ENCODE results near the gene CLEC2L. TPM values are rescaled to one million over a fixed set of nuclear protein-coding genes. Genes with fewer than 3 reads are reported as not detected.

The CLEC2L gene
- total and polyA plus RNA-seq, 2 experiments from 2014 or later = 0.26 to 0.27 TPM

GRCh38 chr7:139580435-139580834, 57.0 kb downstream of the CLEC2L start:
- Histone ChIP-seq H3K4me3 (no peak overlapping the region), H3K27ac (no peak overlapping the region), H3K36me3 (peaks cover 53% of the 10 kb centered on the region), H3K27me3 (no peaks in the 10 kb centered on the region), H3K4me1 (ENCODE audit: low read depth) (no peaks in the 10 kb centered on the region), H3K9me3 (ENCODE audit: low read depth) (no peaks in the 10 kb centered on the region)
- no peak for TF ChIP-seq CTCF (IDR thresholded peaks at IDR 0.05; ENCODE audit: low read depth, low read length)
- DNase-seq (ENCODE audit: low read depth in 1 of 2, low spot score in 1 of 2) = no peak

GRCh38 chr7:139582130-139582650, 58.7 kb downstream of the CLEC2L start:
- H3K9me3 ChIP-seq (ENCODE audit: low read depth) = no peaks in the 10 kb centered on the region
- no peak overlapping the region for H3K27ac ChIP-seq
- no peaks in the 10 kb centered on the region for H3K4me1 ChIP-seq (ENCODE audit: low read depth)
- H3K36me3 ChIP-seq = peaks cover 64% of the 10 kb centered on the region
- H3K4me3 ChIP-seq = no peak overlapping the region
- DNase-seq (ENCODE audit: low read depth in 1 of 2, low spot score in 1 of 2) = no peak
- H3K27me3 ChIP-seq = no peaks in the 10 kb centered on the region
- no peak for TF ChIP-seq CTCF (IDR thresholded peaks at IDR 0.05; ENCODE audit: low read depth, low read length)

- peaks cover 64% of the 10 kb centered on the region for H3K36me3 ChIP-seq
Measured at GRCh38 chr7:139582671-139583155, 59.2 kb downstream of the CLEC2L start.

GRCh38 chr7:139583826-139584553, 60.5 kb downstream of the CLEC2L start:
- no peak overlapping the region for H3K27ac ChIP-seq
- no peak for TF ChIP-seq CTCF (IDR thresholded peaks at IDR 0.05; ENCODE audit: low read depth, low read length)
- H3K4me3 ChIP-seq = no peak overlapping the region
- H3K27me3 ChIP-seq = no peaks in the 10 kb centered on the region
- H3K4me1 ChIP-seq (ENCODE audit: low read depth) = no peaks in the 10 kb centered on the region
- no peaks in the 10 kb centered on the region for H3K9me3 ChIP-seq (ENCODE audit: low read depth)
- no peak for DNase-seq (ENCODE audit: low read depth in 1 of 2, low spot score in 1 of 2)
- peaks cover 61% of the 10 kb centered on the region for H3K36me3 ChIP-seq

More at GRCh38 chr7:139582671-139583155, 59.2 kb downstream of the CLEC2L start:
- Histone ChIP-seq H3K4me1 (ENCODE audit: low read depth) (no peaks in the 10 kb centered on the region), H3K27me3 (no peaks in the 10 kb centered on the region), H3K9me3 (ENCODE audit: low read depth) (no peaks in the 10 kb centered on the region), H3K4me3 (no peak overlapping the region), H3K27ac (no peak overlapping the region)
- DNase-seq (ENCODE audit: low read depth in 1 of 2, low spot score in 1 of 2) = no peak
- TF ChIP-seq CTCF (IDR thresholded peaks at IDR 0.05; ENCODE audit: low read depth, low read length) = no peak

GRCh38 chr7:139585042-139585441, 61.6 kb downstream of the CLEC2L start:
- no peak for TF ChIP-seq CTCF (IDR thresholded peaks at IDR 0.05; ENCODE audit: low read depth, low read length)
- Histone ChIP-seq H3K27ac (no peak overlapping the region), H3K9me3 (ENCODE audit: low read depth) (no peaks in the 10 kb centered on the region), H3K36me3 (peaks cover 65% of the 10 kb centered on the region), H3K4me3 (no peak overlapping the region), H3K27me3 (no peaks in the 10 kb centered on the region), H3K4me1 (ENCODE audit: low read depth) (no peaks in the 10 kb centered on the region)
- no peak for DNase-seq (ENCODE audit: low read depth in 1 of 2, low spot score in 1 of 2)
